ENCODE results near the gene PAX7. TPM values are rescaled to one million over a fixed set of nuclear protein-coding genes. Genes with fewer than 3 reads are reported as not detected.

PAX7 gene
- total RNA-seq, 2 experiments from 2014 or later = not detected

DNA sequence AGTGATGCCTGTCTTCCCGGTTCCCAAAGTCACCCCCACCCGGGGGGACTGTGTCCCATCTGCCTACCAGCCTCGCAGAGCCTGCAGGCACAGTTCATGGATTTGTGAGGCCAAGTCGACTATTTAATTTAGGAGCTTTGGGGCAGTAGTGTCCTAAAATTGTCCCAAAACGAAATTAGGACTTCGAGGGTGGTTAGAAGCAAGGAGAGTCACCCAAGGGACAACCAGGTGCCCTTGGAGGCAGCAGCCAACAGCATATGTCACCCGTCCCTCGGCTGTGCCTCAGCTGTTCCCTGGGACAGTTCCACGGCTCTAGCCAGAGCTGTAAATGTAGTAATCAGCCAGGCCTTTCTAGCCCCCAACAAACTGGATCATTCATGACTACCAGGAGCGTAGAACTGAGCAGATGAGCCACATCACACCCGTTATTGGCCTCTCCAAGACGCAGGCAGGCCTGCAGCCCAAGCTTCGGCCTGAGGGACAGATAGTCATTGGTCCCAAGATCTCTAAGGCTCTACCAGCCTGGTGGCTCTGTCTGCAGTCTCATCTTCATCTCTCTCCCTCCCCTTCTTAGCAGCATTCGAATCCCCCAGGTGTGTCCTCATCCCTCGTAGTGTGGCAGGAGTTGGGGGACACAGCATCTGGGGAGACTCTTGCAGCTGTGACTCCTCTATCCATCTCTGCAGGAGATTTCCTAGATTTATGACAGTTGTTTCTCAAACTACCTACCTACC lies 2.9 kb downstream of the PAX7 start:
- Mint-ChIP-seq H3K36me3 (ENCODE audit: low read depth) (no peaks in the 10 kb centered on the region), H3K4me3 (no peak overlapping the region), H3K9me3 (no peaks in the 10 kb centered on the region), H3K27me3 (peaks cover 96% of the 10 kb centered on the region), H3K4me1 (ENCODE audit: low read depth) (peaks cover 44% of the 10 kb centered on the region), H3K27ac (no peak overlapping the region)
- H3K4me3 ChIP-seq (ENCODE audit: low read length) = no peak overlapping the region
- CTCF ChIA-PET = no interaction called here
- POLR2A ChIA-PET = interaction anchor here (1.1 kb wide), 1 partner anchor 12 kb away, joined by 3 read pairs; no protein-coding TSS in a partner anchor
- no peaks in the 10 kb centered on the region for H3K36me3 ChIP-seq (ENCODE audit: insufficient read depth, low read length)
- TF ChIP-seq, protein P1, sequence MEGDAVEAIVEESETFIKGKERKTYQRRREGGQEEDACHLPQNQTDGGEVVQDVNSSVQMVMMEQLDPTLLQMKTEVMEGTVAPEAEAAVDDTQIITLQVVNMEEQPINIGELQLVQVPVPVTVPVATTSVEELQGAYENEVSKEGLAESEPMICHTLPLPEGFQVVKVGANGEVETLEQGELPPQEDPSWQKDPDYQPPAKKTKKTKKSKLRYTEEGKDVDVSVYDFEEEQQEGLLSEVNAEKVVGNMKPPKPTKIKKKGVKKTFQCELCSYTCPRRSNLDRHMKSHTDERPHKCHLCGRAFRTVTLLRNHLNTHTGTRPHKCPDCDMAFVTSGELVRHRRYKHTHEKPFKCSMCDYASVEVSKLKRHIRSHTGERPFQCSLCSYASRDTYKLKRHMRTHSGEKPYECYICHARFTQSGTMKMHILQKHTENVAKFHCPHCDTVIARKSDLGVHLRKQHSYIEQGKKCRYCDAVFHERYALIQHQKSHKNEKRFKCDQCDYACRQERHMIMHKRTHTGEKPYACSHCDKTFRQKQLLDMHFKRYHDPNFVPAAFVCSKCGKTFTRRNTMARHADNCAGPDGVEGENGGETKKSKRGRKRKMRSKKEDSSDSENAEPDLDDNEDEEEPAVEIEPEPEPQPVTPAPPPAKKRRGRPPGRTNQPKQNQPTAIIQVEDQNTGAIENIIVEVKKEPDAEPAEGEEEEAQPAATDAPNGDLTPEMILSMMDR (IDR thresholded peaks at IDR 0.05) = no peak
- ATAC-seq (ENCODE audit: poor library complexity) (no peak), DNase-seq (no peak)
- peaks cover 88 to 98% of the 10 kb centered on the region in 2 experiments for H3K27me3 ChIP-seq (ENCODE audit: control insufficient read depth in 1 of 2, insufficient read depth in 2 of 2, low read length in 2 of 2)
- no peak overlapping the region for H3K27ac ChIP-seq (ENCODE audit: low read depth in 1 of 2, low read length in 2 of 2)
- H3K4me1 ChIP-seq (ENCODE audit: insufficient read depth, low read length) = peaks cover 27% of the 10 kb centered on the region
- intact Hi-C loops (cut with DNase I, micrococcal nuclease) = no loop called here
- peaks cover 0 to 37% of the 10 kb centered on the region in 2 experiments for H3K9me3 ChIP-seq (ENCODE audit: control insufficient read depth in 1 of 2, insufficient read depth in 1 of 2, low read length in 2 of 2)

DNA sequence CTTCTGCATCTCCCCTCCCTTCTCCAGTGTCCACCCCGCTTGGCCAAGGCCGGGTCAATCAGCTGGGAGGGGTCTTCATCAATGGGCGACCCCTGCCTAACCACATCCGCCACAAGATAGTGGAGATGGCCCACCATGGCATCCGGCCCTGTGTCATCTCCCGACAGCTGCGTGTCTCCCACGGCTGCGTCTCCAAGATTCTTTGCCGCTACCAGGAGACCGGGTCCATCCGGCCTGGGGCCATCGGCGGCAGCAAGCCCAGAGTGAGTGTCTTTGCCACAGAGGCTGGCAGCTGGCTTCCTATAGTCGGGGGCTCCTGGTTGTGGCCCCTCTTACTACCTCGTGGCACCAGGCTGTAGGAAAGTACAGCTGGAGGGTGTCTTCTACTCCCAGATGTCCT lies 3.6 kb downstream of the PAX7 start:
- DNase-seq = no peak
- intact Hi-C loops (cut with DNase I, micrococcal nuclease) = no loop called here
- ATAC-seq (ENCODE audit: poor library complexity) = no peak
- H3K9me3 Mint-ChIP-seq = no peaks in the 10 kb centered on the region
- H3K36me3 Mint-ChIP-seq (ENCODE audit: low read depth) = no peaks in the 10 kb centered on the region
- peaks cover 51% of the 10 kb centered on the region for H3K4me1 Mint-ChIP-seq (ENCODE audit: low read depth)
- H3K4me1 ChIP-seq (ENCODE audit: insufficient read depth, low read length) = peaks cover 27% of the 10 kb centered on the region
- peaks cover 0 to 33% of the 10 kb centered on the region in 2 experiments for H3K9me3 ChIP-seq (ENCODE audit: control insufficient read depth in 1 of 2, insufficient read depth in 1 of 2, low read length in 2 of 2)
- POLR2A ChIA-PET = interaction anchor here (1.1 kb wide), 1 partner anchor 11 kb away, joined by 3 read pairs; no protein-coding TSS in a partner anchor
- TF ChIP-seq, protein P1 (IDR thresholded peaks at IDR 0.05) = no peak
- CTCF ChIA-PET = no interaction called here
- peaks cover 96% of the 10 kb centered on the region for H3K27me3 Mint-ChIP-seq
- no peak overlapping the region for H3K4me3 ChIP-seq (ENCODE audit: low read length)
- no peak overlapping the region for H3K4me3 Mint-ChIP-seq
- H3K36me3 ChIP-seq (ENCODE audit: insufficient read depth, low read length) = no peaks in the 10 kb centered on the region
- no peak overlapping the region for H3K27ac Mint-ChIP-seq
- H3K27ac ChIP-seq (ENCODE audit: low read depth in 1 of 2, low read length in 2 of 2) = no peak overlapping the region
- peaks cover 91 to 98% of the 10 kb centered on the region in 2 experiments for H3K27me3 ChIP-seq (ENCODE audit: control insufficient read depth in 1 of 2, insufficient read depth in 2 of 2, low read length in 2 of 2)

DNA sequence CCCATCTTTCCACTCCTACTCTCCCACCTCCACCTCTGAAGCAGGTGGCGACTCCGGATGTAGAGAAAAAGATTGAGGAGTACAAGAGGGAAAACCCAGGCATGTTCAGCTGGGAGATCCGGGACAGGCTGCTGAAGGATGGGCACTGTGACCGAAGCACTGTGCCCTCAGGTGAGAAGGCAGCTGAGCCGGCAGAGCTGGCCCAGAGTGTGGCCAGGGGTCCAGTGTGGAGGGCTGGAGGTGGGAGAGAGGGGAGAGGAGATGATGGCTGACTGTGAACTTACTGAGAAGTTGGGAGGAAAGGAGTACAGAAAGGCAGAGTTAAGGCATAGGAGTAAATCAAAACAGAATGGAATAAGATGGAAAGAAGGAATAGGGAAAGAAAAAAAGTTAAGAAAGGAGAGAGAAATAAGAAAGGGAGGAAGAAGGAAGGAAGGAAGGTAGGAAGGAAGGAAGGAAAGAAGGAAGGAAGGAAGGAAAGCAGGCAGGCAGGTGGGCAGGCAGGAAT lies 4.5 kb downstream of the PAX7 start:
- intact Hi-C loops (cut with DNase I, micrococcal nuclease) = no loop called here
- CTCF ChIA-PET = no interaction called here
- POLR2A ChIA-PET = no interaction called here
- no peak for DNase-seq
- H3K27me3 Mint-ChIP-seq = peaks cover 99% of the 10 kb centered on the region
- peaks cover 91 to 98% of the 10 kb centered on the region in 2 experiments for H3K27me3 ChIP-seq (ENCODE audit: control insufficient read depth in 1 of 2, insufficient read depth in 2 of 2, low read length in 2 of 2)
- peaks cover 59% of the 10 kb centered on the region for H3K4me1 Mint-ChIP-seq (ENCODE audit: low read depth)
- H3K4me3 Mint-ChIP-seq = no peak overlapping the region
- no peaks in the 10 kb centered on the region for H3K36me3 Mint-ChIP-seq (ENCODE audit: low read depth)
- H3K9me3 ChIP-seq (ENCODE audit: control insufficient read depth in 1 of 2, insufficient read depth in 1 of 2, low read length in 2 of 2) = peaks cover 0 to 24% of the 10 kb centered on the region in 2 experiments
- no peaks in the 10 kb centered on the region for H3K36me3 ChIP-seq (ENCODE audit: insufficient read depth, low read length)
- H3K27ac ChIP-seq (ENCODE audit: low read depth in 1 of 2, low read length in 2 of 2) = no peak overlapping the region
- ATAC-seq (ENCODE audit: poor library complexity) = no peak
- H3K9me3 Mint-ChIP-seq = no peaks in the 10 kb centered on the region
- H3K27ac Mint-ChIP-seq = no peak overlapping the region
- peaks cover 29% of the 10 kb centered on the region for H3K4me1 ChIP-seq (ENCODE audit: insufficient read depth, low read length)
- TF ChIP-seq, protein P1 (IDR thresholded peaks at IDR 0.05) = no peak
- no peak overlapping the region for H3K4me3 ChIP-seq (ENCODE audit: low read length)
